OCI-LY1 (cell line): ENCODE data around the gene GALNT10.

ENCODE experiments used
- EZH2 ChIP-seq: fragments of 200-600 bp; sonication (generic), shearing (Covaris generic); IDR thresholded peaks from 2 replicates; pipeline ENCODE4 v1.8.0; 2017; ENCODE audit warnings: borderline replicate concordance, mixed run types, mild to moderate bottlenecking, antibody characterized with exemption, low read length, moderate library complexity, mixed read lengths
- TF ChIP-seq, protein P1 (sequence below): fragments of 200-600 bp; sonication (generic), shearing (Covaris generic); IDR thresholded peaks from 2 replicates; pipeline ENCODE4 v1.5.1; 2017; ENCODE audit warnings: mild to moderate bottlenecking, antibody characterized with exemption, low read length, moderate library complexity, mixed read lengths

DNA sequence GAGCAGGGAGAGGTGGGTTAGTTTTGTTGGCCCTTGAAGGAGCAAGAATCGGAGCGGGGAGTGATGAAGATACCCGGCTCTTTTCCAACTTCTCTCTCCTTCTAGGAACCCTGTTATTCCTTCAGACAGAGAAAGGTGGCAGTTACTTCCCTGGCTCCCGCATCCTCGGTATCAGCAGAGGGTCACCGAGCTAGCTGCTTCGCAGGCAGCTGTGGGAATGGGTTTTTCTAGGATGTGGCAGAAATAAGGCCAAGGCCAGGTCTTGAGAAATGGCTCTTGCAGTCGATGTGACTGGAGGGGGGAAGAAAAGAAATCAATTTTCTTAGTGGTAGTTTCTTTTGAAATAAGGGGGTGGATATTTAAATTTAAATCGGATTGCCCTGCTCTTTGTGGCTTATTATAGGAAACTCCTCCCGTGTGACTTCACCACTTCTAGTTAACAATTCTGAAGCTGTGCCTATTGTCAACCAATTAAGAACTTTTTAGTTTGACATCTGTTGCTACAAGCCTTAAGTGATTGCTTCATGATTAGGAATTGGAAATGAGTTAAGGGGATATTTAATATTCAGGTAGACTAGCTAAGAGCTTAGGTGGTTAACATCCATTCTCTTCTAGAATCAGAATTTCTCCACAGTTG is 256.7 kb downstream of the GALNT10 start:
- TF ChIP-seq, protein P1, sequence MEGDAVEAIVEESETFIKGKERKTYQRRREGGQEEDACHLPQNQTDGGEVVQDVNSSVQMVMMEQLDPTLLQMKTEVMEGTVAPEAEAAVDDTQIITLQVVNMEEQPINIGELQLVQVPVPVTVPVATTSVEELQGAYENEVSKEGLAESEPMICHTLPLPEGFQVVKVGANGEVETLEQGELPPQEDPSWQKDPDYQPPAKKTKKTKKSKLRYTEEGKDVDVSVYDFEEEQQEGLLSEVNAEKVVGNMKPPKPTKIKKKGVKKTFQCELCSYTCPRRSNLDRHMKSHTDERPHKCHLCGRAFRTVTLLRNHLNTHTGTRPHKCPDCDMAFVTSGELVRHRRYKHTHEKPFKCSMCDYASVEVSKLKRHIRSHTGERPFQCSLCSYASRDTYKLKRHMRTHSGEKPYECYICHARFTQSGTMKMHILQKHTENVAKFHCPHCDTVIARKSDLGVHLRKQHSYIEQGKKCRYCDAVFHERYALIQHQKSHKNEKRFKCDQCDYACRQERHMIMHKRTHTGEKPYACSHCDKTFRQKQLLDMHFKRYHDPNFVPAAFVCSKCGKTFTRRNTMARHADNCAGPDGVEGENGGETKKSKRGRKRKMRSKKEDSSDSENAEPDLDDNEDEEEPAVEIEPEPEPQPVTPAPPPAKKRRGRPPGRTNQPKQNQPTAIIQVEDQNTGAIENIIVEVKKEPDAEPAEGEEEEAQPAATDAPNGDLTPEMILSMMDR, result no peak
- no peak for TF ChIP-seq EZH2
